MM.1S (cell line): ENCODE results near the gene TFAP2D.

Source experiments
- EZH2 ChIP-seq: fragments of 300-600 bp; sonication (generic); optimal IDR thresholded peaks from 2 replicates; pipeline ENCODE3; 2017; ENCODE audit warnings: low read depth, mild to moderate bottlenecking, antibody characterized with exemption, low read length, mixed read lengths
- EZH2phosphoT487 ChIP-seq: fragments of 300-600 bp; sonication (generic); IDR thresholded peaks from 2 replicates; pipeline ENCODE4 v1.6.1; 2018; ENCODE audit warnings: antibody characterized with exemption, low read length
- TF ChIP-seq, protein P1 (sequence below): fragments of 300-600 bp; sonication (generic); IDR thresholded peaks from 2 replicates; pipeline ENCODE4 v1.5.1; 2016; ENCODE audit warnings: antibody characterized with exemption, low read length, mixed read lengths

DNA sequence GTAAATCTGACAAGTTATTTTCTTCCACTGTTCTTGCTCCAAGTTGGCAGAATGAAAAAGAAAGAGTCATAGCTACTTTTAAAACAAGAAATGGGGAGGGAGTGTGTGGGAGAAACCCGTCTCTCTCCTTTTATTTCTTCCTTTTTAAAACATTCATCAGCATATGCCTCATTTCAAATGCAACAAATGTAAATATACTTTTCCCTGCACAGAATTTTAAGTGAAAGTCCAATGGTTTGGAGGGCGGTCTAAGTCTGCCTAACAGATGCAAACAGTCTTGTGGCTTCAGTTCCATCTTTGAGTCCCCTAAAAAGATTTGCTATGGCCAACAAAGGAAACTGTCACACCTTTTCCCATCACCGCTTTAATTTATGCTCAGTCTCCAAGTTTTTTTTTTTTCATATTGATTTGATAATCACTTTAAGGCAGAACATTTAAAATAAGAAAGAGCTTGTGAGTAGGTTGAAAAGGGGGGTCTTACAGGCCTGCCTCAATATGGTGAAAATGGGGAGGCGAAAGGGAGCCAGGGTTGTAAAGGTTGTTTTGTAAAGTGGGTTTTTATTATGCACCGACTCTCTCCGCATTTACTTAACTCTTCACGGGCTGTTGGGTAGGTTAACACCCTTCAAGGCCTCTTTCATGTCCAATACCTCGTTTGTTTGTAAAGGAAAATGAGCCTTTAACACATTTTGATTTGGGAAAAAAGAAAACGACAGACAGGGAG, 4.6 kb downstream of the TFAP2D start:
- TF ChIP-seq, protein P1, sequence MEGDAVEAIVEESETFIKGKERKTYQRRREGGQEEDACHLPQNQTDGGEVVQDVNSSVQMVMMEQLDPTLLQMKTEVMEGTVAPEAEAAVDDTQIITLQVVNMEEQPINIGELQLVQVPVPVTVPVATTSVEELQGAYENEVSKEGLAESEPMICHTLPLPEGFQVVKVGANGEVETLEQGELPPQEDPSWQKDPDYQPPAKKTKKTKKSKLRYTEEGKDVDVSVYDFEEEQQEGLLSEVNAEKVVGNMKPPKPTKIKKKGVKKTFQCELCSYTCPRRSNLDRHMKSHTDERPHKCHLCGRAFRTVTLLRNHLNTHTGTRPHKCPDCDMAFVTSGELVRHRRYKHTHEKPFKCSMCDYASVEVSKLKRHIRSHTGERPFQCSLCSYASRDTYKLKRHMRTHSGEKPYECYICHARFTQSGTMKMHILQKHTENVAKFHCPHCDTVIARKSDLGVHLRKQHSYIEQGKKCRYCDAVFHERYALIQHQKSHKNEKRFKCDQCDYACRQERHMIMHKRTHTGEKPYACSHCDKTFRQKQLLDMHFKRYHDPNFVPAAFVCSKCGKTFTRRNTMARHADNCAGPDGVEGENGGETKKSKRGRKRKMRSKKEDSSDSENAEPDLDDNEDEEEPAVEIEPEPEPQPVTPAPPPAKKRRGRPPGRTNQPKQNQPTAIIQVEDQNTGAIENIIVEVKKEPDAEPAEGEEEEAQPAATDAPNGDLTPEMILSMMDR: no peak
- TF ChIP-seq EZH2: no peak
- no peak for TF ChIP-seq EZH2phosphoT487
